UCSD-AML1 (cell line): Measurements from ENCODE around the gene NID2.

ENCODE experiments used
- DNase-seq: peaks from one replicate; lab custom pipeline; 2025; ENCODE audit not compliant: unreplicated experiment; lab: John Stamatoyannopoulos, UW

NID2 gene

GRCh38 chr14:52080158-52080800 lies 11.4 kb upstream of the NID2 start:
- DNase-seq: no peak

- no peak for DNase-seq
Measured at GRCh38 chr14:52079239-52079959, 10.5 kb upstream of the NID2 start.

GRCh38 chr14:52078721-52079120 lies 9.9 kb upstream of the NID2 start:
- DNase-seq: no peak

- DNase-seq: no peak
Measured at GRCh38 chr14:52078095-52078531, 9.3 kb upstream of the NID2 start.

- no peak for DNase-seq
Measured at GRCh38 chr14:52077256-52077979, 8.6 kb upstream of the NID2 start.

GRCh38 chr14:52076334-52076733 lies 7.5 kb upstream of the NID2 start:
- no peak for DNase-seq

- DNase-seq: no peak
Measured at GRCh38 chr14:52075371-52075770, 6.5 kb upstream of the NID2 start.

- no peak for DNase-seq
Measured at GRCh38 chr14:52073251-52073650, 4.4 kb upstream of the NID2 start.

- no peak for DNase-seq
Measured at GRCh38 chr14:52072266-52072780, 3.5 kb upstream of the NID2 start.

GRCh38 chr14:52071675-52072074 lies 2.8 kb upstream of the NID2 start:
- no peak for DNase-seq

GRCh38 chr14:52070051-52070431 lies 1.2 kb upstream of the NID2 start:
- DNase-seq: no peak

GRCh38 chr14:52069307-52070050 lies 620 bp upstream of the NID2 start:
- no peak for DNase-seq

- DNase-seq: no peak
Measured at GRCh38 chr14:52067873-52068614, 815 bp downstream of the NID2 start.

- DNase-seq: no peak
Measured at GRCh38 chr14:52064174-52064573, 4.7 kb downstream of the NID2 start.

- DNase-seq: no peak
Measured at GRCh38 chr14:52063052-52063462, 5.8 kb downstream of the NID2 start.

- no peak for DNase-seq
Measured at GRCh38 chr14:52061890-52062289, 7.0 kb downstream of the NID2 start.

GRCh38 chr14:52061390-52061789 lies 7.5 kb downstream of the NID2 start:
- DNase-seq: no peak

- DNase-seq: no peak
Measured at GRCh38 chr14:52060080-52060479, 8.8 kb downstream of the NID2 start.

- DNase-seq: no peak
Measured at GRCh38 chr14:52059649-52060048, 9.2 kb downstream of the NID2 start.

GRCh38 chr14:52058341-52058740 lies 10.5 kb downstream of the NID2 start:
- no peak for DNase-seq
